ENCODE data around the gene DHX58. TPM values are rescaled to one million over a fixed set of nuclear protein-coding genes. Genes with fewer than 3 reads are reported as not detected.

DHX58 gene
- total and polyA plus RNA-seq, 2 donors = 7.6 to 16.1 TPM

DNA sequence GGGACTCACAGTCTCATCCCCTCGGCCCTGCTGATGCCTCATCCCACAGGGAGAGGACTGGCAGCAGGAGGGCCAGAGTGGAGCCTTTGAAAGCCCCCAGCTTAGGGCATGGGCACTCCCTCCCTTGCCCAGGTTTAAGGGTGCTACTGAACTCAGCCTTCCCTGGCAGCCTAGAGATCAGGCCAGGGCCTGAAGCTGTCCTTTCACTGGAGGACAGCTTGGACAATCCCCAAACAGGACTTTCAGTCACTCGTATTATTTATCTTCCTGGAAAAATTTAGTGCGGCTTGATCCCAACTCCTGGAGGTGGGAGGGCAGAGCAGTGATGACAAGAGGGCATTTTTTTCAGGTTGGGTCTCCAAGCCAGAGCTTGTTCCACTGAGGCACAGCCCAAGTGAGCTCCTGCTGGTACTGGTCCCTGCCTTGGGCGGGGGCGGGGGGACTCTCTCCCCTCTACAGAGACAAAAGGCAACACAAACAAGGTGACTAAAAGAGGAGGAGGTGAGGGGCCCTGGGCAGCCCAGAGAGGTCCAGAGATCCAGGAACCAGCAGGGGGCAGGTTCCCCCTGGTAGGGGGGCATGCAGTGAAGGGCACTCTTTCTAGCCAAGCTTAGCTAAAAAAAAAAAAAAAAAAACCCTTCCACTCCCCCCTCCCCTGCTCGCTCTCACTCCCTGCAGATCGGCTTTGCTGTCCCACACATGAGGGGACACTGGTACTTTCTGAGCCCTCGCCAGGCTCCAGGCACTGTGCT, 16.0 kb downstream of the DHX58 start:
- DNase-seq (ENCODE audit: extremely low spot score) = no peak
- Histone ChIP-seq H3K27ac (ENCODE audit: low read depth) (no peak overlapping the region), H3K4me1 (ENCODE audit: insufficient read depth) (no peaks in the 10 kb centered on the region), H3K36me3 (ENCODE audit: insufficient read depth) (no peaks in the 10 kb centered on the region), H3K4me3 (ENCODE audit: low read depth, low read length) (no peak overlapping the region)
- WGBS = 53% methylated on average over 8 of the region's 8 CpGs

DNA sequence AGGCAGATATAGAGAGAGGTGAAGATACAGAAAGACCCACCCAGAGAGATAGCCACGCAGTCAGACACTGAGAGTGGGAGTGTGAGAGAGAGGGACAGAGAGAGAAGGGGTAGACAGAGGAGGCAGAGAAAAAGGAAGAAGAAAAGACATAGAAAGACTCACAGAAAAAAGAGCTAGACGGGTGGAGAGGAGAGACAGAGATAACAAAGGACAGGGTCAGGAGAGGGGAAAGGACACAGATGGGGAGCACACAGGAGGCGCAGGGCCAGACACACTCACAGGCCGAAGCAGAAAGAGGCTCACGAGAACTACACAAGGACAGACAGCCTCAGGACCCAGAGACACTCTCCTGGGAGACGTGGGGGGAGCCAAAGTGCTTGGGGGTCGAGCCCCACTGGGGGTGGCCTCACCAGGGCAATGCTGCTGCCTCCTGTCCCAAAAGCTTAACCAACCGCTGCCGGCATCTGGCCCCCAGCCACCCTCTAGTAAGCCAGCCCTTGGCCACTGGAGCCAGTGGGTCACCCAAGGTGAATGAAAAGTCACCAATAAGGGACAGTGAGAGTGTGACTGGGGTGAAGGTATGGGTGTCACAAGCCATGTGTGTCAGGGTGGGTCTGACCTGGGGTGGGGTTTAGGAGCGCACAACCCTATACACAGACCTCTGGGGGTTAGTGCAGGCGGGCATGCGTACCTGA, 18.0 kb downstream of the DHX58 start:
- Histone ChIP-seq H3K4me1 (ENCODE audit: insufficient read depth) (no peaks in the 10 kb centered on the region), H3K4me3 (ENCODE audit: low read depth, low read length) (no peak overlapping the region), H3K27ac (ENCODE audit: low read depth) (no peak overlapping the region), H3K36me3 (ENCODE audit: insufficient read depth) (no peaks in the 10 kb centered on the region)
- 83% methylated on average over 12 of the region's 12 CpGs for WGBS
- no peak for DNase-seq (ENCODE audit: extremely low spot score)

DNA sequence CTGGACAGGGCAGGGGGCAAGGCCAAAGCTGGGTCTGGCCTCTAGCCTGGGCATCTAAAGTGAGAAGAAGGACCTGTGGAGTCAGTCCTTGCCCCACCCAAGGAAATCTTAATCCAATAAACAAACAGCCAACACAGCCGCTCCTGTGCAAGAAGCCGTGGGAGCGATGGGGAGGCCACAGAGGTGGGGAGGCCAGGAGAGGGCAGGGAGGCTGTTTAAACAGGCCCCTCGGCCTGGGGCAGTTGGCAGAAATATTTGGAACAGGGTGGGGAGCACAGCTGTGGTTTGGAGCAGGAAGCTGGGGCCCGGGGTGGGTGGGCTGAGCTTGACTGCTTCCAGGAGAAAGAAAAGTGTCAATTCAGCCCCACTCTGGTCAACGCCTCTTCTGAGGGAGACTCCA, 19.6 kb downstream of the DHX58 start:
- WGBS = 56% methylated on average over 6 of the region's 6 CpGs
- Histone ChIP-seq H3K36me3 (ENCODE audit: insufficient read depth) (no peaks in the 10 kb centered on the region), H3K4me3 (ENCODE audit: low read depth, low read length) (no peak overlapping the region), H3K4me1 (ENCODE audit: insufficient read depth) (no peaks in the 10 kb centered on the region), H3K27ac (ENCODE audit: low read depth) (no peak overlapping the region)
- DNase-seq (ENCODE audit: extremely low spot score) = no peak

DNA sequence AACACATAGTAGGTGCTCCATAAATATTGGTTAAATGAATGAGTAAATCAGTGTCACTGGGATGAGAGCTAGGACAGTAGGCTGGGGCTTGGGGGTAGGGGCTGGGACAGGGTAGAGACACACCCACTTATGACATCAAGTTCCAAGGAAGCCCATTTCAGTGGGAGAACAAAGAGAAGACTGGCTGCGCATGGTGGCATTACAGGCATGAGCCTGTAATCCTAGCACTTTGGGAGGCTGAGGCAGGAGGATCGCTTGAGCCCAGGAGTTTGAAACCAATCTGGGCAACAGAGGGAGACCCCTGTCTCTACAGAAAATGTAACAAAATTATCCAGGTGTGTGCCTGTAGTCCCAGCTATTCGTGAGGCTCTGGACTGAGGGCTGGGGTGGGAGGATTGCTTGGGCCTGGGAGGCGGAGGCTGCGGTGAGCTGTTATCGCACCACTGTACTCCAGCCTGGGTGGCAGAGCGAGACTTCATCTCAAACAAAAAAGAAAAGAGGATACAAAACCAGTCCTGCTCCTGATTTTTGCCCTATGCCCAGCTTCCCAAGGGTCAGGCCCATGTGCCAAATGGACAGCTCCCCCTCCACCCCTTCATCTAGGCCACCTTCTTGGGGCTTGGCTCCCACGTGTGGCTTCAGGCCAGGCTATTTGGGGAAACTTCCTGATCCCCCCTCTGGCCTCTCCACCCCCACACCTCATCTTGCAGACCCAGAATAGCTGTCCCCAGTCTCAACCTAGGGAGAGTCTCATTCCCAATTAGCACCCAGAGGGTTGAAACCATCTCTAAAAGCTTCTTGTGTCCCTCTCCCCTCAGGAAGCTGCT, 21.3 kb downstream of the DHX58 start:
- DNase-seq (ENCODE audit: extremely low spot score) = no peak
- H3K4me3 ChIP-seq (ENCODE audit: low read depth, low read length) = no peak overlapping the region
- H3K36me3 ChIP-seq (ENCODE audit: insufficient read depth) = no peaks in the 10 kb centered on the region
- H3K27ac ChIP-seq (ENCODE audit: low read depth) = no peak overlapping the region
- 82% methylated on average over 8 of the region's 8 CpGs for WGBS
- no peaks in the 10 kb centered on the region for H3K4me1 ChIP-seq (ENCODE audit: insufficient read depth)

DNA sequence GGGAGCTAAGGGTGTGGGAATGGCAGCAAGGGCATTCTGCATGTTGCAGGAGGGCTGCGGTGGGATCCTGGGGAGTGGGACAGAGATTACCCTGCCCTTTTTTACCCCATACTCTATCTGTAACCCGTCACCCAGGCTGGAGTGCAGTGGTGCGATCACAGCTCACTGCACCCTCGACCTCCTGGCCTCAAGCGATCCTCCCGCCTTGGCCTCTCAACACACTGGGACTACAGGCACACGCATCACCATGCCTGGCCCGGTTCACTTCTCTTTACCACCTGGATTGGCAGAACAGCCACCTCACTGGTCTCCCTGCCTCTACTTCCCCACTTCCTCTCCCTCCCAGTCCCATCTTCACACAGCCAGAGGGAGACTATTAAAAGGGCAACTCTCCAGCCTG, 23.8 kb downstream of the DHX58 start:
- H3K36me3 ChIP-seq (ENCODE audit: insufficient read depth) = no peaks in the 10 kb centered on the region
- DNase-seq (ENCODE audit: extremely low spot score) = no peak
- H3K4me1 ChIP-seq (ENCODE audit: insufficient read depth) = no peaks in the 10 kb centered on the region
- WGBS = 89% methylated on average over 8 of the region's 8 CpGs
- H3K27ac ChIP-seq (ENCODE audit: low read depth) = no peak overlapping the region
- no peak overlapping the region for H3K4me3 ChIP-seq (ENCODE audit: low read depth, low read length)

DNA sequence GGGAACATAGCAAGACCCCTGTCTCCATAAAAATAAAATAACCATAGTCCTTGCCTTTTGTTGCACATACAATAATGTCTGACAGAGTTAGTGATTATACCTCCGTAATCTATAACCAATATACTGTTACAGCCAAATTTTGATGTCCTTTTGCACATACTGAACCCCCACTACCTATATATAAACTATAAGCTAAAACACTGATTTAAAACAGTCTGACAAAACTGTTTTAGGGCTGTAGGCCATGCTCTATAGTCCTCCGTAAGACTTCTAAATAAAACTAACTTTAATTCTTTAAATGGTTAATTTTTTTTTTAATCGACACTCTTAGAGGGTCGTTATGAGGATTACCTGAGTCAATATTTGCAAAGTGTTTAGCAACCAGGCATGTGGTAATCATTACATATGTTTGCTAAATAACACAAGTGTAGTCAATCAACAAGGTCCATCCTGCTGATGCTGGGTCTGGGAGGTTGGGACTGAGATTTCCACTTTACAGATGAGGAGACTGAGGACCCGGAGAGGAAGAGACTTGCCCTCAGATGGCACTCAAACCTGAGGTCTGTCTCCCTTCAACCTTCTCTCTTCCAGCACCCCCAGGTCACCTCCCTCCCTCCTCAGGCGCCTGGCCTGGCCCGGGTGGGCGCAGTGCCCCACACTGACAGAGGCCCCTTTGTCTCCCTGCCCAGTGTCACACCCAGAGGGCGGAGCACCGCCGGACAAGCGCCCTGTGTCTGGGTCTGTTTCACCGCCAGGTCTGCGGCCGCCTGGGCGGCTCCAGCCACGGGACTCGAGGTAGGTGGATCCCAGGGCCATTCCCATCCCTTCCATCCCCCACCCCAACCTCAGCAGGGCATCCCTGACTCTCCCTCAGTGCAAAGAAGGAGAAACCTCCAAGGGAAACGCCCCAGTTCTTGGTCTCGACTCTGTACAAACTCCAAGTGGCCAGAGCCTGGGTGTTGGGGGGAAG, 24.5 kb downstream of the DHX58 start:
- Histone ChIP-seq H3K4me3 (ENCODE audit: low read depth, low read length) (no peak overlapping the region), H3K4me1 (ENCODE audit: insufficient read depth) (no peaks in the 10 kb centered on the region), H3K36me3 (ENCODE audit: insufficient read depth) (no peaks in the 10 kb centered on the region), H3K27ac (ENCODE audit: low read depth) (no peak overlapping the region)
- no peak for DNase-seq (ENCODE audit: extremely low spot score)
- WGBS = 57% methylated on average over 20 of the region's 20 CpGs

DNA sequence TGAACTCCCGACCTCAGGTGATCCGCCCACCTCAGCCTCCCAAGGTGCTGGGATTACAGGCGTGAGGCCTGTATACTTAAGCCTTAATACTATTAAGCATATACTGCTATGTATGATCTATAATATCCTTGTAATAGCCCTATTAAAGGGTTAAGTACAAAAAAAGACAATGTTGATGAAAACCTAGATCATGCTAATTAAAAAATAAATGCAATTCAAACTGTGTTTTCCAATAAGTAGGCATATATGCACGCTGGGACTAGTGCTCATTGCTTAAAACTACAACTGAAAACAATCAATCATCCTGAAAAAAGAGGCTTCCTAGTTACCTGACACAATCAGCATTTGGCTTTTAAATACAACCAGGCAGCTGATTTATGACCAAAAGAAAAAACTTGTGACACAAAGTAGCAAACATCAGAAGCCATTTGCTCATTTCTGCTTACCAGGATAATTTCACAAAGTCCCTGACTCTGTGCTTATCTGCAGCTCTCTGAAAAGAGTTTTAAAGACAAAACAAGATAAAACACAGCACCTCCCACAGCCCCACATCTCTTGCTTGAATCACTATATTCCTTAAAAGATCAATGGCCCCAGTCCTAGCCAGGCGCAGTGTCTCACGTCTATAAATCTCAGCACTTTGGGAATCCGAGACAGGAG, 25.3 kb downstream of the DHX58 start:
- DNase-seq (ENCODE audit: extremely low spot score) = no peak
- Histone ChIP-seq H3K27ac (ENCODE audit: low read depth) (no peak overlapping the region), H3K36me3 (ENCODE audit: insufficient read depth) (no peaks in the 10 kb centered on the region), H3K4me3 (ENCODE audit: low read depth, low read length) (no peak overlapping the region), H3K4me1 (ENCODE audit: insufficient read depth) (no peaks in the 10 kb centered on the region)
- 61% methylated on average over 7 of the region's 7 CpGs for WGBS

DNA sequence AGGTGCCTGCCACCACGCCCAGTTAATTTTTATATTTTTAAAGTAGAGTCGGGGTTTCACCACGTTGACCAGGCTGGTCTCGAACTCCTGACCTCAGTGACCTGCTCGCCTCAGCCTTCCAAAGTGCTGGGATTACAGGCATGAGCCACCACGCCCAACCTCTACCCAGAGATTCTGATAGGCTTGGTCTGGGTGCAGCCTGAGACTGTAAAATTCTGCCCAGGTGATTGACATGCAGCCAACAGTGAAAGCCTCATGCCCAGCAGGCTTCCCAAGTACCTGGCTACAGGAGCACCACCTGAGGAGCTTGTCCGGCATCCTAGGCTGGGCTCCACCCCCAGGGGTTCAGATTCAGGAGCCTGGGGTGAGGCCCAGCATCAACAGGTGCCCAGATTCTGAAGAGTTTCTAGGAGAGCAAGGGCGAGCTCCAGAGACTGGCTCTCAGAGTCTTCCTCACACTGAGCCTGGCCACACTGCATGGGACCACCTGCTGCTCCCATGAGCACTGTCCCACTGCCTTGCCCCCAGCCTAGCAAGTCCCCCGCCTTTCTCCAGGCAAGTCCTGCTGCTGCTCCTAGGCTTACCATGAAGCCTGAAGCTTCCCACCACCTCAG, 30.9 kb downstream of the DHX58 start:
- H3K4me3 ChIP-seq (ENCODE audit: low read depth, low read length) = no peak overlapping the region
- H3K36me3 ChIP-seq (ENCODE audit: insufficient read depth) = no peaks in the 10 kb centered on the region
- H3K27ac ChIP-seq (ENCODE audit: low read depth) = no peak overlapping the region
- no peaks in the 10 kb centered on the region for H3K4me1 ChIP-seq (ENCODE audit: insufficient read depth)
- 84% methylated on average over 9 of the region's 9 CpGs for WGBS
- no peak for DNase-seq (ENCODE audit: extremely low spot score)

DNA sequence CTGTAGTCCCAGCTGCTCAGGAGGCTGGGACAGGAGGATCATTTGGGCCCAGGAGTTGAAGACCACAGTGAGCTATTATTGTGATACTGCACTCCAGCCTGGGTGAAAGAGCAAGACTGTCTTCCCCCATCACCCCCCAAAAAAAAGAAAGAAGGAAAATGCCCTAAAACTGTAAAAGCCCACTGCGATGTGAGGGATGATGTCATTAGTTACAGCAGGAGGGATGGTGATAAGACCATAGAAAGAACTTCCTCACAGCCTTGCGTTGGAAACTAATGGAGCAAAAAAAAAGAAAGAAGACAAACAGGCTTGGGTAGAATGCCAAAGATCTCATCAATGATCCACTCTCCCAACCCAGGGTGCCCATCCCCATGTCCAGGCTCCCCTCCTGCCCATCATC, 33.0 kb downstream of the DHX58 start:
- no peak overlapping the region for H3K4me3 ChIP-seq (ENCODE audit: low read depth, low read length)
- 67% methylated on average over 2 of the region's 2 CpGs for WGBS
- no peak for DNase-seq (ENCODE audit: extremely low spot score)
- H3K36me3 ChIP-seq (ENCODE audit: insufficient read depth) = no peaks in the 10 kb centered on the region
- H3K4me1 ChIP-seq (ENCODE audit: insufficient read depth) = no peaks in the 10 kb centered on the region
- no peak overlapping the region for H3K27ac ChIP-seq (ENCODE audit: low read depth)

DNA sequence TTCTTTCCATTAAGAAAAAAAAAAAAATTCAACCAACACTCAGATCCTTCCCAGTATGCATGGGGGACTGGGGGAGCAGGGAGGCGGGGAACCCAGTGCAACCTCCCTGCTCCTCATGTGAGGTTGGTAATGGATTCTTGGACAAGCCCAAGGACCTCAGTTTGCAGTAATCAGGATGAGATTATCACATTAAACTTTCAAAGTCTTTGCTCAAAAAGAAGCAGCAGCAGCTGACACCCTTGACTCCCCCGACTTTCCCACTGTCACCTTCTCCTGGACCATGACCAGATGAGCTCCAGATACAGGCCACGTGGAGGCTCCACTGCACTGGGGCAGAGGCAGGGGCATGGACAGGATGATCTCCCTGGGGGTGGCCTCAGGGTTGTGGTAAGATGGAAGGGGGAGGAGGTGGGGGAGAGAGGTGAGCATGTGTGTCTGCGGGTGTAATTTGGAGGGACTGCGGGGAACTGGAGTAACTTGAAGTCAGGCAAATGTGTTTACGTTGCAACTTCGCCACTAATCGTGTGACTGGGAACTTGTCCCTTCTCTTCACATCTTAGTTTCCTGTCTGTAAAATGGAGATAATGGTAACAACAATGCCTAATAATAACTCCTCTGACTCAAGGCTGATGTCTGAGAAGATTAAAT, 34.0 kb downstream of the DHX58 start:
- H3K4me3 ChIP-seq (ENCODE audit: low read depth, low read length) = no peak overlapping the region
- H3K4me1 ChIP-seq (ENCODE audit: insufficient read depth) = no peaks in the 10 kb centered on the region
- WGBS = 38% methylated on average over 8 of the region's 8 CpGs
- H3K36me3 ChIP-seq (ENCODE audit: insufficient read depth) = no peaks in the 10 kb centered on the region
- DNase-seq (ENCODE audit: extremely low spot score) = no peak
- no peak overlapping the region for H3K27ac ChIP-seq (ENCODE audit: low read depth)

DNA sequence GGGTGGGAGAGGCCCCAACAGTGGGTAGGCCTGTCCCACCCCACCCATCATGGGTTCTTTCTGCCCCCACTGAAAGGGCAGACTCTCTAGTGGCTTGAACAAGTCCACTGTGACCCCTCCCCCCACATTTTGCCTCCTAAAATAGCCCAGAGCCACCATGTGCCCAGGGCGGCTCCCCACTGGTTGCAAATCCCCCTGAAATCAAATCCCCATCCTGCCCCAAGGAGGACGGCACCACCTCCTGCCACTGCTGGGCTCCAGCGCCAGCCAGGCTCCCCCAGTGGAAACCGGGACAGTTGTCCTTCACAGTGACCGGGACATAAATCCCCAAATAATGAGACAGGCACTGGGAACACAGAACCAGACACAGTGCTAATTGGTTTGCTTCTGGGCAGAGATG, 34.8 kb downstream of the DHX58 start:
- WGBS = 74% methylated on average over 5 of the region's 5 CpGs
- Histone ChIP-seq H3K36me3 (ENCODE audit: insufficient read depth) (no peaks in the 10 kb centered on the region), H3K4me3 (ENCODE audit: low read depth, low read length) (no peak overlapping the region), H3K27ac (ENCODE audit: low read depth) (no peak overlapping the region), H3K4me1 (ENCODE audit: insufficient read depth) (no peaks in the 10 kb centered on the region)
- no peak for DNase-seq (ENCODE audit: extremely low spot score)
